ENCODE measurements around the gene FDXR.
"Not testable (repeated sequence)": the region's sequence is repeated elsewhere in the genome, so short reads cannot be mapped to it uniquely, and the experiment has no call there.

Gene FDXR

DNA sequence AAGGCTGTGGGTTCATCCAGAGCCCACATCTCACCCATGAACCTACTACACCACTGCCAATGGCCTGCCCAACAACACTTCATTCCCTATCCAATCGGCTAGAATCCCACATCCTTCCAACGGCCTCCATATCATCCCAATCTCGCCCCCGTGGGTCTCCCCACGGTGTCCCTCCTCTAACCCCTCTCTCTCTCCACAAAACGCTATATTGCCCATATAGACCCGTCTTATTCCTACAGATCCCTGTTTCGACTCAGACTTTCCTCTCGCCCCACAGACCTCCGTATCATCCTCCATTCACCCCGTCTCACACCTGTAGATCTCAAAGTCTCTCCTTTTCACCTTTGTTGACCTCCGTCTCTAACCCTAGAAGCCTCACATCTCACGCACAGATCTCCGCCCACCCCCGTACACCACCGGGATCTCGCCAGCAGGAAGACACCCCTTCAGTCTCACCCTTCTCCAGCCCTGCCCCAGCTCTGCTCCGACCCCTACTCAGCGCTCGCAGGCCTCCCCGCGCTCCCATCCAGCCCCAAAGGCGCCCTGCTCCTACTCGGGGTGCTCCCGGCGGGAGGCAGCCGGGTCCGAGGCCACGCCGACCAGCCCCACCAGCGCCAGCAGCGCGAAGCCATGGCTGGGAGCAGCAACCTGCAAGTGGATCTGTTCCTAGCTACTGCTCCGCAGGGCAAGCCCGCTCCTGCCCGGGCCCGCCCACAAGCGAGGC, at the start of gene FDXR:
Gene FDXR (minus strand): TSS at position 682 of the 724 bp plus-strand sequence. CDS start 50 bp downstream, at position 632.
- no peak for DNase-seq (ENCODE audit: low read depth in 1 of 2, low spot score in 1 of 2)

DNA sequence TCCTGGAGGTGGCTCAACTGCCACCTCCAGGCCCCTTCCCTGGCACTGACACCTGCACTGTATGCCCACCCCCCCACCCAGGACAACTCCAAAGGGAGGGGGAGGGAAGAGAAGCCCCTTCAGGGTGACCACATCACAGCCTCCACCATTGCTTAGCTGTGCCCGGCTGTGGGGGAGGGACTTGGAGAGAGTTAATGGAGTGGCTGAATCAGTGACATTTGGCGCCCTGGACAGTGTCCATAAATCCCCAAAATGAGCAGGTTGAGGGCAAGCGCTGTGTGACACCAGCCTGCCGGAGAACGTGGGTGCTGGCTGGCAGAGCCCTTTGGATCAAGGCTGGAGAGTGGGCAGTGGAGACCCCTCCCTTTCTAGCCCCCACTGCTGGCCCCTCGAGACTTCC, 49.4 kb upstream of the FDXR start:
- no peak for DNase-seq (ENCODE audit: low read depth in 1 of 2, low spot score in 1 of 2)

- no peak for DNase-seq (ENCODE audit: low read depth in 1 of 2, low spot score in 1 of 2)
Measured at GRCh38 chr17:74921769-74922168, 49.0 kb upstream of the FDXR start.

- DNase-seq (ENCODE audit: low read depth in 1 of 2, low spot score in 1 of 2), result no peak
Measured at GRCh38 chr17:74921026-74921681, 48.4 kb upstream of the FDXR start.

GRCh38 chr17:74920642-74921025, 47.8 kb upstream of the FDXR start:
- no peak for DNase-seq (ENCODE audit: low read depth in 1 of 2, low spot score in 1 of 2)

DNA sequence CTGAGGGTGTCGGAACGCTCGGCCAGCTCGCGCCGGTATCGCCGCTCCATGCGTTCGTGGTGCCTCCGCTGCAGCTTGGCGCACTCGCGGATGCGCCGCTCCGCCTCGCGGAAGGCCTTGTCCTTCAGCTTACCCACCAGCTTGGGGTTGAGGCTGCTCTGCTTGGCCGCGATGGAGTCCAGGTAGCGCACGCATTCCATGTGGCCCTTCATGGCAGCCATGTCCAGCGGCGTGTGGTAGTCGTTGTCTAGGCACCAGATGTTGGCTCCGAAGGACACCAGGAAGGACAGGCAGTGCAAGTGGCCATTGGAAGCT, 47.5 kb upstream of the FDXR start:
- DNase-seq (ENCODE audit: low read depth in 1 of 2, low spot score in 1 of 2), result no peak

GRCh38 chr17:74919440-74920305, 46.9 kb upstream of the FDXR start:
- no peak for DNase-seq (ENCODE audit: low read depth in 1 of 2, low spot score in 1 of 2)

DNA sequence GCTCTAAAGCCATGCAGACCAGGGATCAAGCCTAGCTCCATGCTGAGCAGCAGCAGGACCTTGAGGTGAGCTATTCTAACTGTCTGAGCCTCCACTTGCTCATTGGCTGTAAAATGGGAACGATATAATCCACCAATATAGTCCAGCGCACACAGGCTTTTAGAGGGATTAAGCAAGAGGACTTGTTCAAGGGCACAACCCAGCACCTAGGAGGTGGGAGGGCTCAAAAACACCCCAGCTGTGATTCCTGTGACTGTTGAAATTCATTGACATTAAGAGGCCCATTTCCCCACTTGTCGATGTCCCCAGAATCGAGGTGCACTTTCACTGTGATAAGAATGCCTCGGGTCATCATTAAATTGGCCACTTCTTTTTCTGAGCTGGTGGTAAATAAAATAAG, 46.1 kb upstream of the FDXR start:
- no peak for DNase-seq (ENCODE audit: low read depth in 1 of 2, low spot score in 1 of 2)

GRCh38 chr17:74917430-74917829, 44.6 kb upstream of the FDXR start:
- DNase-seq (ENCODE audit: low read depth in 1 of 2, low spot score in 1 of 2), result no peak

DNA sequence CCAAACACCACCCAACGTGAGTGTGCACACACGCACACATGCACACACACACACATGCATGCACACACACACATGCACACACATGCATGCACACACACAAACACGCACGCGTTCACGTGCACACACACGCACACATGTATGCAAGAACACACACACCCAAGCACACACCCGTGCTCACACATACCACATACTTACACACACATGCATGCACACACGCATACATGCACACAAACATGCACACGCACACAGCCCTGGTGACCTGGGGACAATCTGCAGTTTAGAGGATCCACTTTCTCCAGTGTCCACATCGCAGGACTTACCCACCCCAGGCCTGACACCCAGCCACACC, 44.0 kb upstream of the FDXR start:
- no peak for DNase-seq (ENCODE audit: low read depth in 1 of 2, low spot score in 1 of 2)

DNA sequence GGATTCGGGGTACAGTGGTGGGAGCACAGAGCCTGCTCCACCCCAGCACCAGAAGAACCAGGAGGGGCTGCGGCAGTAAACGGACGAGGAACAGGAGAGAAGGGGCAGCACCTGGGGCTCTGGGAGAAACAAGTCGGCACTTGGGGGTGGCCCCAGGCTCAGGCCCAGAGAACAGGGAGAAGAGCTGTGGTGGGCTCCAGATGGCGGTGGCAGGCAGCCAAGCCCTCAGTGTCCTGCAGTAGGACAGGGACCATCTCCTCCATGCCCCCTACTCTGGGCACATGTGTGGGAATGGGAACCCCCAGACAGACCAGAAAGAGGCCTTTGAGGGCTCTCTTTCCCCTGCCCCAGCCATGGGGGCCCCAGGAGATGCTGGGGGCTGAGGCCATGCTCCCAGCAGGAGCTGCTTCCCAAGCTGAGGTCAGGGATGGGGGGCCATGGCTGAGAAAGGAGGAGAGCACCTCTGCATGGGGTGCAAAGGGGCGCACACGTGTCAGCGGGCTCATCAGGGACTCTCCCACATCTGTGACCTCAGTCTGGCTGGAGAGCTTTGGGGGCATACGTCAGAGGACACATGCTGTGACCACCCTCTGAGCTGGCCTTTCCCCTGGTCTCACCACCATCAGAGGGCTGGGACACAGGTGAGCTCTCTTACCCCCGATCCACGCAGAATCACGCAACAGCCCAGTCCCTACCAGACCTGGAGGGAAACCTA, 43.5 kb upstream of the FDXR start:
- DNase-seq (ENCODE audit: low read depth in 1 of 2, low spot score in 1 of 2), result no peak

DNA sequence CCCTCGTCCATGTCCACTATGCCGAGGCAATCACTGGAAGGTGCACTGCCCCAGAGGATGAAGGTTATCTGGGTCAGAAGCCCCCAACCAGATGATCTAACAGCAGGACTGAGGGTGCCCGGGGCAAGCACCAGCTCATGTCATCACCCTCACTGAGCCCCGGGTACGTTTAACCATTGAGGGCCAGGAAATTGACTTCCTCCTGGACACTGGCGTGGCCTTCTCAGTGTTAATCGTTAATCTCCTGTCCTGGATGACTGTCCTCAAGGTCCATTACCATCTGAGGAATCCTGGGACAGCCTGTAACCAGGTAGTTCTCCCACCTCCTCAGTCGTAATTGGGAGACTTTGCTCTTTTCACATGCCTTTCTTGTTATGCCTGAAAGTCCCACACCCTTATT, 38.6 kb upstream of the FDXR start:
- not testable (repeated sequence) for DNase-seq (ENCODE audit: low read depth in 1 of 2, low spot score in 1 of 2)

GRCh38 chr17:74909097-74909496, 36.3 kb upstream of the FDXR start:
- not testable (repeated sequence) for DNase-seq (ENCODE audit: low read depth in 1 of 2, low spot score in 1 of 2)

- no peak for DNase-seq (ENCODE audit: low read depth in 1 of 2, low spot score in 1 of 2)
Measured at GRCh38 chr17:74907012-74907411, 34.2 kb upstream of the FDXR start.

DNA sequence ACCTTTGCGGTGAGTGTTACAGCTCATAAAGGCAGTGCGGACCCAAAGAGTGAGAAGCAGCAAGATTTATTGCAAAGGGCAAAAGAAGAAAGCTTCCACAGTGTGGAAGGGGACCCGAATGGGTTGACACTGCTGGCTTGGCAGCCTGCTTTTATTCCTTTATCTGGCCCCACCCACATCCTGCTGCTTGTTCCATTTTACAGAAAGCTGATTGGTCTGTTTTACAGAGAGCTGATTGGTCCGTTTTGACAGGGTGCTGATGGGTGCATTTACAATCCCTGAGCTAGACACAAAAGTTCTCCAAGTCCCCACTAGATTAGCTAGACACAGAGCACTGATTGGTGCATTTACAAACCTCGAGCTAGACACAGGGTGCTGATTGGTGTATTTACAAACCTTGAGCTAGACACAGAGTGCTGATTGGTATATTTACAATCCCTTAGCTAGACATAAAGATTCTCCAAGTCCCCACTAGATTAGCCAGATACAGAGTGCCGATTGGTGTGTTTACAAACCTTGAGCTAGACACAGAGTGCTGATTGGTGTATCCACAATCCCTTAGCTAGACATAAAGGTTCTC, 33.5 kb upstream of the FDXR start:
- DNase-seq (ENCODE audit: low read depth in 1 of 2, low spot score in 1 of 2), result not testable (repeated sequence)

DNA sequence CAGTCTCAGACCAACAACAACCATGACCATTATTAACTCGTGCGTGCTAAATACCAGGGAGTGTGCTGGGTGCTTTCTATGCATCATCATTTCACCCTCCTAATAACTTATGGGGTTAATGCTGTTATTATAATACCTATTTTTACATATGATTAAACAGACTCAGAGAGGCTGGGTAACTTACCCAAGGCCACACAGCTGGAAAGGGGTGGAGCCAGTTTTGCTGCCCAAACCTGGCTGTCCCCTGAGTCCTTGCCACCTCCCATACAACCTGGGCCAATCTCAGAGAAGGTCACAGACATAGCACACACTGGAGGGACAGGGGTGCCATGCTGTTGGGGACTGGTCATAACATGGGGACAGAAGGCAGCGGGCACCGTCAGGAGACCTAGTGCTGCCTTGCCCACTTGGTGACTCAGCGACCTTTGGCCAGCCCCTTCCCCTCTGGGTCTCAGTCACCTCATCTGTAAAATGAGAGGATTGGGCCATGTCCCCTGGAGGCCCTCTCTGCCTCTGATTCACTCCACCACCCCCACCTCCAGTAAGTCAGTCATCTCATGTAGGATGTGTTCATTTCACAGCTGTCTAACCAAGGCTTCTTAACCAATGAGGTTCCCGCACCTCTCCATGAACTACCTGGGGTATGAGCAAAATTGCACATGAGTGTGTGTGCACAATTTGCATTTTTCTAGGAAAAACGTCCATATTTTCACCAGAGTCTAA, 32.1 kb upstream of the FDXR start:
- no peak for DNase-seq (ENCODE audit: low read depth in 1 of 2, low spot score in 1 of 2)

DNA sequence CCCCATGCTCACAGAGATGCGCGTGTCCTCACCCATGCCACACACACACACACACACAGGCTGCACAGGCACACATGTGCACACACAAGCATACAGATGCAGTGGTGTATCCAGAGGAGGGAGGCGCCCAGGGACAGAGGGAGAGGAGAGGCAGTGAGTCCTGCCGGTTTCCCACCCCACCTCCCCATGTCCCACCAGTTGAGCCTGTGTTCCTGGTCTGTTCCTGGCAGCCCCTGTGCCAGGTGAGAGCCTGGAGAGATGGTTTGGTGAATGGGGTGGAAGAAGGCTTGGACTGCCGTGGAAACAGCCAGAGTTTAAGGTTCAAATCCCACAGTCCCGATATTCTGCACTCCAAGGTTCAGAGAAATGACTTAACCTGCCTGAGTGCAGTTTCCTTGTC, 30.9 kb upstream of the FDXR start:
- DNase-seq (ENCODE audit: low read depth in 1 of 2, low spot score in 1 of 2), result no peak

DNA sequence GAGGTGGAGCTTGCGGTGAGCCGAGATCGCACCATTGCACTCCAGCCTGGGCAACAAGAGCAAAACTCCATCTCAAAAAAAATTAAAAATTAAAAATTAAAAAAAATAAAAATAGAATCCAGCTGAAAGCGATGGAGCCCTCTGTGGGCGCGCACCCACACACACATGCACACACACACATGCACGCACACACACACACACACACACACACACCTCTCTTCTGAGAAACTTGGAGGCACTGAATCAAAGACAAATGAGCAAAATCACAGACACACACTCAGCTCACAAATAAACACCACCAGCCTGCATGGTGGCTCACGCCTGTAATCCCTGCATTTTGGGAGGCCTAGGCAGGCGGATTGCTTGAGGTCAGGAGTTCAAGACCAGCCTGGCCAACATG, 30.2 kb upstream of the FDXR start:
- DNase-seq (ENCODE audit: low read depth in 1 of 2, low spot score in 1 of 2), result no peak

DNA sequence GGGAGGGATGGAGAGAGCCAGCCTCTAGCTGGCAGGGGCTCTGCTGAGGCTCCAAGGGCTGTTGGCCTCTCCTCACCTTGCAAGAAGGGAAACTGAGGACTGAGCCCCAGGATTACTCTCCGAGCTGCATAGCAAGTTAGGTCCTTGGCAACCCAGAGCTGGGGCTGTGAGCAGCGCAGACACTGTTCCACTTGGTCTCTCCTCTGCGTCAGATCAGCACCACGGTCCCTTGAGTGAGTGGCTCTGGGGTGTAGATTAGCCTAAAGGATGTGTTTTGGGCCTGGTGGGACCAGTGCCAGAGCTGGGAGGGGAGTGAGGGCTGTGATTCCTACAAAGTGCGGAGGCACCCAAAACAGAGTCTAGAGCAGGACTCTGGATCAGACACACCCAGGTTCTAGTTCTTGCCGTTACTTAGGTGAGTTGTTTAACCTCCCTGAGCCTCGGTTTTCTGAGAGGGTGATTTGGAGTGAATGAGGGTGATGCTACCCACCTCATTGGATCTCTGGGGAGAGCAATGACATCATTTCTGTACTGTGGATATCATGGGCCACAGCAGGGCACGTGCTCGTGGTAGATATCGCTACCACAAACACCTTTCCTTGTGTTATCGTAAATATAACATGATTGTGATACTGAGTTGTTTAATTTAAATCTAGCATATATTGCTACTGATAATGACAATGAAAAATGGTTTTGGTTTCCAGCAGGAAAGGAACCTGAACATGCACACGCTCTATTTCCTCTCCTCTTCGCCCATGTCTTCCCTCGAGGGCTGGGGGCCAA, 28.8 kb upstream of the FDXR start:
- DNase-seq (ENCODE audit: low read depth in 1 of 2, low spot score in 1 of 2), result no peak

DNA sequence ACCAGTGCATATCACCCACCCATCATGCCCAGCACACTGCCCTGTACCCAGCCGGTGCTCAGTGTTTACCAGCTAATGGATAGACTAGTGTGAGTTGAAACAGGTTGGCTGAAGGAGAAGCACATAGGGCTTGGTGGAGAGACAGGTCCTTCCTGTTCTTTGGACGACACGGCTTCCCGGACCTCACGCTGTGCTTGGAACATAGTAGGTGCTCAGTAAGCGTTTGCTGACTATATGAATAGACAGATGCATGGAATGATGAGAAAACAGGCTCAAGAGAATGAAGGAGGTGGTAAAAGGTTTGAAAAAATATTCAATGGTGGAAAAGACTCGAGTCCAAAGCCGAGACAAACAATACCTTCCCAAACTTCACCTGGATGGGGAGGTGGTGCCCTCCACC, 27.4 kb upstream of the FDXR start:
- DNase-seq (ENCODE audit: low read depth in 1 of 2, low spot score in 1 of 2), result no peak
